GM12878 (cell line): ENCODE measurements around the gene CYP27A1. TPM values are rescaled to one million over a fixed set of nuclear protein-coding genes. Genes with fewer than 3 reads are reported as not detected.

Source experiments
- ATAC-seq: fragments of 200-7000 bp; cut with Tn5 transposase; 3 replicates; pipeline ENCODE4 v1.9.1; 2020; ENCODE audit warnings: mild to moderate bottlenecking, moderate library complexity
- BruUV-seq: library from RNA; stranded (reverse); fragments of 400-500 nt; replicated peaks from 2 replicates; lab custom pipeline; 2021; lab: Mats Ljungman, UMichigan
- CTCF ChIA-PET: fragments of 300-600 bp; sonication (Branson Sonifier 250); formaldehyde crosslinking; extraction: SDS; loops from one replicate; lab custom pipeline; 2021; ENCODE audit warnings: inconsistent platforms; lab: Yijun Ruan, JAX
- POLR2A ChIA-PET: fragments of 350-600 bp; formaldehyde crosslinking; extraction: SDS; loops from one replicate; lab custom pipeline; 2021; ENCODE audit warnings: inconsistent platforms; lab: Charles Lee
- RAD21 ChIA-PET: fragments of 300-600 bp; sonication (Branson Sonifier 250); formaldehyde crosslinking; loops from one replicate; lab custom pipeline; 2023; ENCODE audit warnings: antibody characterized with exemption; ENCODE audit not compliant: unreplicated experiment; lab: Charles Lee
- SMC1A ChIA-PET: fragments of 300-600 bp; sonication (Branson Sonifier 250); formaldehyde crosslinking; loops from one replicate; lab custom pipeline; 2023; ENCODE audit not compliant: unreplicated experiment, uncharacterized antibody; lab: Charles Lee
- DNase-seq: peaks from one replicate; pipeline ENCODE4 v3.0.0-alpha.2; 2011; ENCODE audit warnings: low read depth, low spot score
- FAIRE-seq: peaks from 3 replicates; lab custom pipeline; 2011; peaks lifted over from hg19 to GRCh38; lab: Jason Lieb, UNC
- H2AFZ ChIP-seq: 2 replicates; pipeline ENCODE4 v1.6.0; 2011; ENCODE audit warnings: low read depth, low read length, control low read depth; ENCODE audit not compliant: control insufficient read depth
- H3K27ac ChIP-seq: 2 replicates; pipeline ENCODE4 v1.5.1; 2011; ENCODE audit warnings: control low read depth; ENCODE audit not compliant: control insufficient read depth, insufficient read depth
- H3K27me3 ChIP-seq, 2 experiments: replicated peaks in 1 of 2; 2 replicates each; pipeline versions ENCODE4 v1.6.0 to v1.6.1; 2011; ENCODE audit warnings: low read length in 1 of 2; ENCODE audit not compliant: control insufficient read depth in 2 of 2, insufficient read depth in 2 of 2
- H3K36me3 ChIP-seq, 2 experiments: 2 replicates each; pipeline ENCODE4 v1.5.1; 2011; ENCODE audit warnings: low read length in 1 of 2; ENCODE audit not compliant: control insufficient read depth in 2 of 2, insufficient read depth in 2 of 2
- H3K4me1 ChIP-seq: 2 replicates; pipeline ENCODE4 v1.6.1; 2011; ENCODE audit warnings: mild to moderate bottlenecking, low read length, moderate library complexity, mixed read lengths; ENCODE audit not compliant: control insufficient read depth, insufficient read depth
- H3K4me2 ChIP-seq: 2 replicates; pipeline ENCODE4 v1.6.0; 2011; ENCODE audit warnings: control low read depth; ENCODE audit not compliant: control insufficient read depth, insufficient read depth
- H3K4me3 ChIP-seq: fragments of 200-600 bp; sonication (generic); 2 replicates; pipeline ENCODE4 v1.5.1; 2016
- H3K79me2 ChIP-seq: 2 replicates; pipeline ENCODE4 v1.6.0; 2011; ENCODE audit warnings: low read length; ENCODE audit not compliant: control insufficient read depth, insufficient read depth
- H3K9ac ChIP-seq: 2 replicates; pipeline ENCODE4 v1.8.0; 2011; ENCODE audit warnings: low read length, control low read depth, mixed read lengths; ENCODE audit not compliant: control insufficient read depth, insufficient read depth
- H3K9me3 ChIP-seq: replicated peaks from 3 replicates; pipeline ENCODE4 v1.5.1; 2011; ENCODE audit warnings: mild to moderate bottlenecking, low read length; ENCODE audit not compliant: control insufficient read depth, insufficient read depth
- H4K20me1 ChIP-seq: 2 replicates; pipeline ENCODE4 v1.6.0; 2011; ENCODE audit not compliant: control insufficient read depth, insufficient read depth
- BCL11A ChIP-seq: IDR thresholded peaks from 2 replicates; pipeline ENCODE4 v1.6.1; 2011; ENCODE audit warnings: low read depth, low read length
- BHLHE40 ChIP-seq, 2 experiments: fragments of 450-650 bp in 1 of 2; IDR thresholded peaks; 2 replicates each; pipeline ENCODE4 v1.6.1; 2011 to 2017; ENCODE audit warnings: low read depth in 2 of 2, borderline replicate concordance in 1 of 2, improper control_type of control experiment in 1 of 2, low read length in 1 of 2, mild to moderate bottlenecking in 1 of 2
- CHD1 ChIP-seq: IDR thresholded peaks from 2 replicates; pipeline ENCODE4 v1.6.1; 2012; ENCODE audit warnings: low read depth, low read length, improper control_type of control experiment
- FOXK2 ChIP-seq: fragments of 450-650 bp; IDR thresholded peaks from 2 replicates; pipeline ENCODE4 v1.6.1; 2017; ENCODE audit warnings: mild to moderate bottlenecking, moderate library complexity
- GATAD2B ChIP-seq: fragments of 450-650 bp; conservative IDR thresholded peaks from 2 replicates; pipeline ENCODE4 v1.6.1; 2017; ENCODE audit warnings: low read depth, mild to moderate bottlenecking, moderate library complexity
- HCFC1 ChIP-seq: fragments of 150-350 bp; IDR thresholded peaks from 2 replicates; pipeline ENCODE4 v1.6.1; 2014; ENCODE audit warnings: low read length
- MTA2 ChIP-seq: fragments of 450-650 bp; IDR thresholded peaks from 2 replicates; pipeline ENCODE4 v1.6.1; 2016; ENCODE audit warnings: low read depth, mild to moderate bottlenecking, moderate library complexity
- NBN ChIP-seq: fragments of 450-650 bp; IDR thresholded peaks from 2 replicates; pipeline ENCODE4 v1.6.1; 2016
- NR2F1 ChIP-seq: fragments of 450-650 bp; conservative IDR thresholded peaks from 2 replicates; pipeline ENCODE4 v1.6.1; 2017; ENCODE audit warnings: mild to moderate bottlenecking
- REST ChIP-seq: IDR thresholded peaks from 2 replicates; pipeline ENCODE4 v1.6.1; 2012; ENCODE audit warnings: mild to moderate bottlenecking, low read depth, low read length
- RUNX3 ChIP-seq: IDR thresholded peaks from 2 replicates; pipeline ENCODE4 v1.6.1; 2012; ENCODE audit warnings: low read length, inconsistent platforms
- SIN3A ChIP-seq: IDR thresholded peaks from 2 replicates; pipeline ENCODE4 v1.6.1; 2012; ENCODE audit warnings: low read depth, low read length, improper control_type of control experiment
- STAT3 ChIP-seq: IDR thresholded peaks from 2 replicates; pipeline ENCODE4 v1.6.1; 2011; ENCODE audit warnings: low read depth, low read length, improper control_type of control experiment
- SUZ12 ChIP-seq: fragments of 200-600 bp; sonication (generic); IDR thresholded peaks from one replicate; pipeline ENCODE4 v1.6.1; 2018; ENCODE audit warnings: antibody characterized with exemption, mild to moderate bottlenecking; ENCODE audit not compliant: unreplicated experiment
- TARDBP ChIP-seq: IDR thresholded peaks from 2 replicates; pipeline ENCODE4 v1.6.1; 2016; ENCODE audit warnings: borderline replicate concordance
- TBL1XR1 ChIP-seq: IDR thresholded peaks from 2 replicates; pipeline ENCODE4 v1.6.1; 2012; ENCODE audit warnings: low read depth, low read length, improper control_type of control experiment
- ZNF622 ChIP-seq: fragments of 450-650 bp; IDR thresholded peaks from 2 replicates; pipeline ENCODE4 v1.6.1; 2017; ENCODE audit warnings: mild to moderate bottlenecking, inconsistent platforms
- WGBS: methylation state at CpG from one replicate; pipeline ENCODE4 v1.1.6; 2016; ENCODE audit warnings: low lambda C conversion rate; ENCODE audit not compliant: insufficient replicate concordance, insufficient coverage; ENCODE audit errors: missing lambda C conversion rate; 5-methylcytosine and 5-hydroxymethylcytosine counted together
- in situ Hi-C: fragments of 300-500 bp; cut with MboI; formaldehyde crosslinking; loops from 9 replicates; pipeline ENCODE4 v1.14.3; 2018; ENCODE audit warnings: mixed read lengths
- intact Hi-C: fragments of 100-400 bp; cut with micrococcal nuclease; formaldehyde crosslinking; loops from one replicate; pipeline ENCODE4 v1.14.2; 2022; ENCODE audit not compliant: unreplicated experiment
- polyA plus RNA-seq, 11 experiments: library from polyadenylated mRNA; depleted of rRNA in 4 of 11; unstranded in 6 of 11; stranded (reverse) in 5 of 11; fragments of >200 nt; fragmentation: Nextera tagmentation in 4 of 11; fragmentation: Illumina TruSeq in 1 of 11; extraction: Ambion mirVana in 4 of 11; extraction: Trizol in 1 of 11; gene quantifications; 1 replicate in 1 of 11; 2 replicates in 10 of 11; pipeline versions ENCODE4 v1.2.1 to v1.2.3, GENCODE V29; 2011 to 2016; ENCODE audit warnings: inconsistent platforms in 2 of 11, missing spikeins in 2 of 11, low read depth in 1 of 11
- total RNA-seq, 4 experiments: library from RNA; depleted of rRNA in 3 of 4; stranded (reverse); fragments of >200 nt in 3 of 4; fragmentation: Illumina TruSeq in 1 of 4; extraction: Trizol in 1 of 4; gene quantifications; 2 replicates each; pipeline versions ENCODE4 v1.2.1 to v1.2.3, GENCODE V29; 2013 to 2021

CYP27A1 gene
- total and polyA plus RNA-seq, 10 of the 15 experiments (the other 5 are each of a cell fraction or from before 2014, with no cell fraction given), result 0.11 to 0.72 (median 0.18) TPM; not detected in 2

DNA sequence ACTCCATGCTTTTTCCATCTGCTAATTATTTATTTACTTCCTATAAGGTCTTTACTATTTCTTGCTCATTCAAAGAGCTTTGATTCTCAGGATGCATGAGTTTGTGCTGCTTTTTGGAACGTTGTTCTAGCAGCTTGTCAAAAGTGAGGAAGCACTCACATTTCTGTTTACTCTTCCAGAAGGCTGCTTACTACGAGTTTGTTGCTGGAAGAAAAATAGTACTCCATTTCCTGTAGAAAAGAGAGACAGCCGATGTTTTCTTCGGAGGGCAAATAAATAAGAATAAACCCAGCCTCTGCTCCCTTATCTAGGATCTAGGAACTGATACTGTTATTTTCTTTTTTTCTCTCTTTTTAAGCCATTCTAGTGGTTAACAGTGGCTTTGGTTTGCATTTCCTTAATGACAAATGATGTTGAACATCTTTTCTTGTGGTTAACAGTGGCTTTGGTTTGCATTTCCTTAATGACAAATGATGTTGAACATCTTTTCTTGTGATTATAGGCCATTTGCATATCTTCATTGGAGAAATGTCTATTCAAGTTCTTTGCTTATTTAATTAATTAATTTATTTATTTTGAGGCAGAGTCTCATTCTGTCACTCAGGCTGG is 20.5 kb downstream of the CYP27A1 start:
- ChIA-PET RAD21 (no interaction called here), CTCF (interaction anchor here (0.9 kb wide), 1 partner anchor 13 kb away, joined by 3 read pairs; no protein-coding TSS in a partner anchor), SMC1A (no interaction called here), POLR2A (no interaction called here)
- intact Hi-C loops, result no loop called here
- Histone ChIP-seq H3K79me2 (no peaks in the 10 kb centered on the region), H3K9ac (no peak overlapping the region), H3K4me3 (no peak overlapping the region), H3K4me1 (no peaks in the 10 kb centered on the region), H4K20me1 (no peaks in the 10 kb centered on the region), H3K36me3 (no peaks in the 10 kb centered on the region), H3K9me3 (no peaks in the 10 kb centered on the region; the same call in none of the 3 replicates), H2AFZ (no peak overlapping the region), H3K27me3 (peaks cover 0 to 2% of the 10 kb centered on the region in 2 experiments; a peak in 2 of 4 replicates), H3K4me2 (no peak overlapping the region), H3K27ac (no peak overlapping the region)
- ATAC-seq (no peak), DNase-seq (peak; percentile 7), FAIRE-seq (no peak)
- WGBS, result 0% methylated on average over 4 of the region's 4 CpGs
- BruUV-seq, result no TSS peak
- TF ChIP-seq CHD1 (no peak), REST (no peak), NBN (no peak), ZNF622 (no peak), SUZ12 (no peak), RUNX3 (peak; percentile 86), BHLHE40 (IDR thresholded peaks at IDR 0.05; ENCODE audit: borderline replicate concordance in 1 of 2, low read depth in 2 of 2, low read length in 1 of 2) (no peak), TARDBP (no peak), HCFC1 (no peak), NR2F1 (no peak), SIN3A (no peak), BCL11A (no peak), TBL1XR1 (no peak), GATAD2B (no peak), MTA2 (0 out of 2 replicates have a peak, but pooled peaks have one; percentile 34), FOXK2 (no peak), STAT3 (no peak)
- in situ Hi-C loops, result no loop called here
